ENCODE measurements around the gene COMMD10. TPM values are rescaled to one million over a fixed set of nuclear protein-coding genes. Genes with fewer than 3 reads are reported as not detected.
A peak's percentile ranks its signal among the peaks of the same experiment; 100 is the strongest.

COMMD10 gene
- total RNA-seq, 4 donors from 2014 or later, result 15.3 to 38.1 (median 20.0) TPM

- Histone ChIP-seq H3K36me3 (no peaks in the 10 kb centered on the region), H3K9me3 (no peaks in the 10 kb centered on the region), H3K4me3 (no peak overlapping the region), H3K4me1 (no peaks in the 10 kb centered on the region), H3K27ac (no peak overlapping the region), H3K27me3 (peaks cover 0 to 5% of the 10 kb centered on the region in 2 donors)
- no peak for DNase-seq (ENCODE audit: low spot score in 2 of 2)
- 71 to 87% methylated on average over 2 of the region's 2 CpGs for WGBS, 2 donors
- TF ChIP-seq, protein P1, sequence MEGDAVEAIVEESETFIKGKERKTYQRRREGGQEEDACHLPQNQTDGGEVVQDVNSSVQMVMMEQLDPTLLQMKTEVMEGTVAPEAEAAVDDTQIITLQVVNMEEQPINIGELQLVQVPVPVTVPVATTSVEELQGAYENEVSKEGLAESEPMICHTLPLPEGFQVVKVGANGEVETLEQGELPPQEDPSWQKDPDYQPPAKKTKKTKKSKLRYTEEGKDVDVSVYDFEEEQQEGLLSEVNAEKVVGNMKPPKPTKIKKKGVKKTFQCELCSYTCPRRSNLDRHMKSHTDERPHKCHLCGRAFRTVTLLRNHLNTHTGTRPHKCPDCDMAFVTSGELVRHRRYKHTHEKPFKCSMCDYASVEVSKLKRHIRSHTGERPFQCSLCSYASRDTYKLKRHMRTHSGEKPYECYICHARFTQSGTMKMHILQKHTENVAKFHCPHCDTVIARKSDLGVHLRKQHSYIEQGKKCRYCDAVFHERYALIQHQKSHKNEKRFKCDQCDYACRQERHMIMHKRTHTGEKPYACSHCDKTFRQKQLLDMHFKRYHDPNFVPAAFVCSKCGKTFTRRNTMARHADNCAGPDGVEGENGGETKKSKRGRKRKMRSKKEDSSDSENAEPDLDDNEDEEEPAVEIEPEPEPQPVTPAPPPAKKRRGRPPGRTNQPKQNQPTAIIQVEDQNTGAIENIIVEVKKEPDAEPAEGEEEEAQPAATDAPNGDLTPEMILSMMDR (IDR thresholded peaks at IDR 0.05), result no peak
- TF ChIP-seq POLR2A (IDR thresholded peaks at IDR 0.05) (no peak), EP300 (IDR thresholded peaks at IDR 0.05) (no peak)
Observed at GRCh38 chr5:116062352-116062751, 22.5 kb upstream of the COMMD10 start.

DNA sequence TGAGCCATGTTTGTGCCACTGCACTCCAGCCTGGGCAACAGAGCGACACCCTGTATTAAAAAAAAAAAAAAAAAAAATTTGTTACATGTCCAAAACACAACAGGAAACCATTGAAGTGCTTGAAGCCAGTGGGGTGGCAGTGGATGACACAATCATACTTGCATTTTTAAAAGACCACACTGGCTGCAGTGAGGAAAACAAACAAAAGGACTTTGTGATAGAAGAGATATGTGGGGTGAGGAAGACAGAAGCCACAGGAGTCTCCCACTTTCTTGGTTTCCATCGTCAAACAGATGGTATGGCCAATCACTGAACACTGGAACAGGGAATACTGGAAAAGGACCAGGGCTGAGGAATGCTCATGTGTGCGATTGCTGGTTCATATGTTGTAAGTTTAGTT lies 20.9 kb upstream of the COMMD10 start:
- Histone ChIP-seq H3K9me3 (no peaks in the 10 kb centered on the region), H3K4me1 (no peaks in the 10 kb centered on the region), H3K27me3 (peaks cover 0 to under 1% of the 10 kb centered on the region in 2 donors), H3K27ac (no peak overlapping the region), H3K36me3 (no peaks in the 10 kb centered on the region), H3K4me3 (no peak overlapping the region)
- no peak for DNase-seq (ENCODE audit: low spot score in 2 of 2)
- TF ChIP-seq EP300 (IDR thresholded peaks at IDR 0.05), result no peak
- TF ChIP-seq, protein P1 (IDR thresholded peaks at IDR 0.05), result no peak
- TF ChIP-seq POLR2A (IDR thresholded peaks at IDR 0.05), result no peak
- 60 to 61% methylated on average over 3 of the region's 3 CpGs for WGBS, 2 donors

GRCh38 chr5:116068028-116068632 lies 16.7 kb upstream of the COMMD10 start:
- Histone ChIP-seq H3K36me3 (no peaks in the 10 kb centered on the region), H3K27ac (no peak overlapping the region), H3K4me3 (no peak overlapping the region), H3K4me1 (no peaks in the 10 kb centered on the region), H3K9me3 (no peaks in the 10 kb centered on the region), H3K27me3 (no peaks in the 10 kb centered on the region)
- TF ChIP-seq, protein P1 (IDR thresholded peaks at IDR 0.05), result peak; percentile 65 to 82 (median 69)
- no peak for TF ChIP-seq POLR2A (IDR thresholded peaks at IDR 0.05)
- DNase-seq (ENCODE audit: low spot score in 2 of 2), result peak in 1 of 2 donors; percentile 82
- 30 to 32% methylated on average over 4 of the region's 4 CpGs for whole genome bisulfite sequencing, 2 donors

GRCh38 chr5:116071211-116071610 lies 13.6 kb upstream of the COMMD10 start:
- Histone ChIP-seq H3K36me3 (no peaks in the 10 kb centered on the region), H3K27ac (no peak overlapping the region), H3K27me3 (no peaks in the 10 kb centered on the region), H3K4me1 (no peaks in the 10 kb centered on the region), H3K4me3 (no peak overlapping the region), H3K9me3 (no peaks in the 10 kb centered on the region)
- no peak for DNase-seq (ENCODE audit: low spot score in 2 of 2)
- TF ChIP-seq POLR2A (IDR thresholded peaks at IDR 0.05), result no peak
- TF ChIP-seq, protein P1 (IDR thresholded peaks at IDR 0.05), result no peak
- TF ChIP-seq EP300 (IDR thresholded peaks at IDR 0.05), result no peak
- WGBS, 2 donors, result 86 to 92% methylated on average over 1 of the region's 1 CpG

GRCh38 chr5:116075191-116075831 lies 9.5 kb upstream of the COMMD10 start:
- H3K27ac ChIP-seq, result no peak overlapping the region
- no peak overlapping the region for H3K4me3 ChIP-seq
- 48 to 54% methylated on average over 6 of the region's 6 CpGs for WGBS, 2 donors
- no peak for DNase-seq (ENCODE audit: low spot score in 2 of 2)
- H3K9me3 ChIP-seq, result no peaks in the 10 kb centered on the region
- H3K4me1 ChIP-seq, result no peaks in the 10 kb centered on the region
- TF ChIP-seq, protein P1 (IDR thresholded peaks at IDR 0.05), result no peak
- TF ChIP-seq EP300 (IDR thresholded peaks at IDR 0.05), result no peak
- TF ChIP-seq POLR2A (IDR thresholded peaks at IDR 0.05), result no peak
- peaks cover 0 to 5% (median 0%) of the 10 kb centered on the region in 3 donors for H3K36me3 ChIP-seq
- no peaks in the 10 kb centered on the region for H3K27me3 ChIP-seq
